OCI-LY7 (cell line): ENCODE data around the gene ZNF281. TPM values are rescaled to one million over a fixed set of nuclear protein-coding genes. Genes with fewer than 3 reads are reported as not detected.

Experiments used
- BruUV-seq: library from RNA; stranded (reverse); fragments of 400-500 nt; replicated peaks from 2 replicates; lab custom pipeline; 2021; lab: Mats Ljungman, UMichigan
- CTCF ChIA-PET: fragments of 300-600 bp; sonication (Branson Sonifier 250); formaldehyde crosslinking; loops from one replicate; lab custom pipeline; 2022; ENCODE audit warnings: antibody characterized with exemption; ENCODE audit not compliant: unreplicated experiment; lab: Charles Lee
- POLR2A ChIA-PET: fragments of 300-600 bp; sonication (Branson Sonifier 250); formaldehyde crosslinking; loops from one replicate; lab custom pipeline; 2022; ENCODE audit warnings: antibody characterized with exemption; lab: Charles Lee
- DNase-seq: peaks from one replicate; pipeline ENCODE4 v3.0.0-alpha.2; 2015; ENCODE audit warnings: low spot score
- H2AFZ ChIP-seq: fragments of 200-600 bp; sonication (generic), shearing (Covaris generic); 2 replicates; pipeline ENCODE4 v1.6.1; 2014; ENCODE audit warnings: mild to moderate bottlenecking, antibody characterized with exemption, low read length, moderate library complexity
- H3K27ac ChIP-seq: fragments of 200-600 bp; sonication (generic); 2 replicates; pipeline ENCODE4 v1.5.1; 2014; ENCODE audit warnings: mixed run types, low read depth, mild to moderate bottlenecking, moderate library complexity, low read length, inconsistent platforms; ENCODE audit not compliant: poor library complexity, severe bottlenecking
- H3K36me3 ChIP-seq: fragments of 200-600 bp; sonication (generic); 2 replicates; pipeline ENCODE4 v1.6.1; 2014; ENCODE audit warnings: mild to moderate bottlenecking, antibody characterized with exemption, low read length, moderate library complexity, mixed read lengths; ENCODE audit not compliant: insufficient read depth
- H3K4me1 ChIP-seq: fragments of 200-600 bp; sonication (generic); 2 replicates; pipeline ENCODE4 v1.5.1; 2014; ENCODE audit warnings: mild to moderate bottlenecking, low read length; ENCODE audit not compliant: insufficient read depth, poor library complexity, severe bottlenecking
- H3K4me2 ChIP-seq: fragments of 200-600 bp; sonication (generic); 2 replicates; pipeline ENCODE4 v1.6.1; 2014; ENCODE audit warnings: mild to moderate bottlenecking, low read length
- H3K4me3 ChIP-seq: fragments of 200-600 bp; sonication (generic); 2 replicates; pipeline ENCODE4 v1.5.1; 2014; ENCODE audit warnings: mild to moderate bottlenecking, low read depth, low read length; ENCODE audit not compliant: poor library complexity, severe bottlenecking
- H3K79me2 ChIP-seq: fragments of 200-600 bp; sonication (generic); 2 replicates; pipeline ENCODE4 v1.6.1; 2016; ENCODE audit warnings: low read depth, mild to moderate bottlenecking, low read length, moderate library complexity, mixed read lengths; ENCODE audit not compliant: insufficient read depth
- H3K9me2 ChIP-seq: fragments of 200-600 bp; sonication (generic); 2 replicates; pipeline ENCODE4 v1.6.1; 2016; ENCODE audit warnings: mild to moderate bottlenecking, low read length, mixed read lengths; ENCODE audit not compliant: insufficient read depth
- H3K9me3 ChIP-seq: fragments of 200-600 bp; sonication (generic); 2 replicates; pipeline ENCODE4 v1.6.1; 2014; ENCODE audit warnings: mild to moderate bottlenecking, mixed run types, low read length, mixed read lengths
- H4K20me1 ChIP-seq: fragments of 200-600 bp; sonication (generic); 2 replicates; pipeline ENCODE4 v1.6.1; 2014; ENCODE audit warnings: mild to moderate bottlenecking, antibody characterized with exemption, low read length, moderate library complexity, mixed read lengths; ENCODE audit not compliant: insufficient read depth
- EZH2phosphoT487 ChIP-seq: fragments of 200-600 bp; sonication (generic); IDR thresholded peaks from 2 replicates; pipeline ENCODE4 v1.6.1; 2018; ENCODE audit warnings: low read depth, borderline replicate concordance, mild to moderate bottlenecking, mixed run types, antibody characterized with exemption, low read length, moderate library complexity, mixed read lengths
- intact Hi-C: fragments of 100-400 bp; cut with micrococcal nuclease; formaldehyde crosslinking; loops from one replicate; pipeline ENCODE4 v1.10.0; 2022; ENCODE audit not compliant: unreplicated experiment
- total RNA-seq, 2 experiments: library from RNA; depleted of rRNA in 1 of 2; stranded (reverse); fragments of >200 nt in 1 of 2; shearing (Covaris generic) in 1 of 2; gene quantifications; 2 replicates each; pipeline ENCODE4 v1.2.3, GENCODE V29; 2014 to 2022
- TF ChIP-seq, protein P1 (sequence below): fragments of 200-600 bp; sonication (generic); conservative IDR thresholded peaks from 2 replicates; pipeline ENCODE4 v1.5.1; 2014; ENCODE audit warnings: mild to moderate bottlenecking, antibody characterized with exemption, low read length, moderate library complexity, mixed read lengths

Gene ZNF281
- total RNA-seq, 2 experiments from 2014 or later, result 23.6 to 24.2 TPM

GRCh38 chr1:200452850-200453552 is 43.2 kb upstream of the ZNF281 start:
- H3K9me2 ChIP-seq, result no peaks in the 10 kb centered on the region
- H3K79me2 ChIP-seq, result no peaks in the 10 kb centered on the region
- H4K20me1 ChIP-seq, result no peaks in the 10 kb centered on the region
- TF ChIP-seq, protein P1, sequence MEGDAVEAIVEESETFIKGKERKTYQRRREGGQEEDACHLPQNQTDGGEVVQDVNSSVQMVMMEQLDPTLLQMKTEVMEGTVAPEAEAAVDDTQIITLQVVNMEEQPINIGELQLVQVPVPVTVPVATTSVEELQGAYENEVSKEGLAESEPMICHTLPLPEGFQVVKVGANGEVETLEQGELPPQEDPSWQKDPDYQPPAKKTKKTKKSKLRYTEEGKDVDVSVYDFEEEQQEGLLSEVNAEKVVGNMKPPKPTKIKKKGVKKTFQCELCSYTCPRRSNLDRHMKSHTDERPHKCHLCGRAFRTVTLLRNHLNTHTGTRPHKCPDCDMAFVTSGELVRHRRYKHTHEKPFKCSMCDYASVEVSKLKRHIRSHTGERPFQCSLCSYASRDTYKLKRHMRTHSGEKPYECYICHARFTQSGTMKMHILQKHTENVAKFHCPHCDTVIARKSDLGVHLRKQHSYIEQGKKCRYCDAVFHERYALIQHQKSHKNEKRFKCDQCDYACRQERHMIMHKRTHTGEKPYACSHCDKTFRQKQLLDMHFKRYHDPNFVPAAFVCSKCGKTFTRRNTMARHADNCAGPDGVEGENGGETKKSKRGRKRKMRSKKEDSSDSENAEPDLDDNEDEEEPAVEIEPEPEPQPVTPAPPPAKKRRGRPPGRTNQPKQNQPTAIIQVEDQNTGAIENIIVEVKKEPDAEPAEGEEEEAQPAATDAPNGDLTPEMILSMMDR, result no peak
- no peak for TF ChIP-seq EZH2phosphoT487
- H3K4me1 ChIP-seq, result no peaks in the 10 kb centered on the region
- ChIA-PET POLR2A (interaction anchor here (0.6 kb wide), 1 partner anchor 337 kb away, joined by 3 read pairs; no protein-coding TSS in a partner anchor), CTCF (no interaction called here)
- no peak overlapping the region for H3K4me3 ChIP-seq
- no peak for DNase-seq
- no peak overlapping the region for H3K4me2 ChIP-seq
- H3K9me3 ChIP-seq, result no peaks in the 10 kb centered on the region
- H2AFZ ChIP-seq, result no peak overlapping the region
- intact Hi-C loops, result no loop called here
- H3K36me3 ChIP-seq, result no peaks in the 10 kb centered on the region
- no peak overlapping the region for H3K27ac ChIP-seq
- BruUV-seq, result no TSS peak

DNA sequence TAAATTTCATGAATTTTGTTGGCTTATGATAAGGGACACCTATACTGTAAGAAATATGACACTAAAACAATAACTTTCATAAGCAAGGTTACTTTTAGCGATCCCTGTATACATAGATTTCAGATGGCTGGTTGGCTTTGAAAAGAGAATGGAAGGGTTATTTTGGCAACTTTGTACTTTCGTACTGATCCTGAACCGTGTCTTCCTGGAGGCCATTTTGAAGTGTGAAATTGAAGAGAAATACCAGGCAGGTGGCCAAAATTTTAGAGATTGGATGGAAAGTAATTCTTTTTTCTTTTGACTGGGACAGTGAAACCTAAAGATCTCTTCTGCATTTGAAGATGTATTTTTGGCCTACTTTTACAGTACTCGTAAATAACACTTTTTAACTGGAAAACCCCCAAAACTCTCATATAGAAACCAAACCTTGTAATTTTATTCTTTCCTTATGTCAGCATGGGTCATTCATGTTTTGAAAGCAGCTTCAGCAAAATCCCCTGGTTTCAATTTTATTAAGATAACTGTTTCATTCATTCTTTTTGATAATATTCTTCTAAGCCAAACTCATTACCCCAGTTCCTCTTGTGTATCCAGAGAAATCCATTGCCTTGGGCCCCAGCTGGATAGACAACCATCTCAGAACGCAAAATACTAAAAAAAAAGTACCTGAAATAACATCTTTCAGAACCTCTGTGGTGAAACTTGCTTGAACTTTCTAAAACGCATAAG is 38.4 kb upstream of the ZNF281 start:
- no peaks in the 10 kb centered on the region for H3K36me3 ChIP-seq
- H3K4me3 ChIP-seq, result no peak overlapping the region
- H3K4me2 ChIP-seq, result no peak overlapping the region
- TF ChIP-seq EZH2phosphoT487, result no peak
- TF ChIP-seq, protein P1, result no peak
- no peaks in the 10 kb centered on the region for H3K9me3 ChIP-seq
- no peaks in the 10 kb centered on the region for H3K4me1 ChIP-seq
- H3K9me2 ChIP-seq, result no peaks in the 10 kb centered on the region
- ChIA-PET CTCF (no interaction called here), POLR2A (no interaction called here)
- H3K79me2 ChIP-seq, result no peaks in the 10 kb centered on the region
- no peak overlapping the region for H2AFZ ChIP-seq
- BruUV-seq, result no TSS peak
- no peak overlapping the region for H3K27ac ChIP-seq
- no peaks in the 10 kb centered on the region for H4K20me1 ChIP-seq
- DNase-seq, result no peak
- intact Hi-C loops, result no loop called here

- no TSS peak for BruUV-seq
- intact Hi-C loops, result no loop called here
- Histone ChIP-seq H4K20me1 (no peaks in the 10 kb centered on the region), H3K36me3 (no peaks in the 10 kb centered on the region), H2AFZ (no peak overlapping the region), H3K4me2 (no peak overlapping the region), H3K27ac (no peak overlapping the region), H3K9me3 (no peaks in the 10 kb centered on the region), H3K79me2 (no peaks in the 10 kb centered on the region), H3K9me2 (no peaks in the 10 kb centered on the region), H3K4me3 (no peak overlapping the region), H3K4me1 (no peaks in the 10 kb centered on the region)
- no peak for DNase-seq
- POLR2A ChIA-PET, result no interaction called here
- TF ChIP-seq EZH2phosphoT487, result no peak
- TF ChIP-seq, protein P1, result no peak
- CTCF ChIA-PET, result no interaction called here
Measured at GRCh38 chr1:200445213-200445612, 35.4 kb upstream of the ZNF281 start.
